Activated naive CD8-positive, alpha-beta T cell treated with anti-CD3 and anti-CD28 coated beads, Interleukin-2, amount 50 U/mL, for 24 hours (primary cell): Measurements from ENCODE around the gene NCAPG.
A peak's percentile ranks its signal among the peaks of the same experiment; 100 is the strongest.

Experiments
- ATAC-seq: fragments of 150-1000 bp; cut with Tn5 transposase; one replicate; pipeline ENCODE4 v1.10.0; 2021
- DNase-seq: peaks from one replicate; pipeline ENCODE4 v3.0.0; 2021
- H3K27ac Mint-ChIP-seq: one replicate; pipeline ENCODE4 v1.8.0; 2021; ENCODE audit warnings: mild to moderate bottlenecking, mixed read lengths
- H3K27me3 Mint-ChIP-seq: one replicate; pipeline ENCODE4 v1.8.0; 2021; ENCODE audit warnings: mixed read lengths
- H3K36me3 Mint-ChIP-seq: one replicate; pipeline ENCODE4 v1.8.0; 2021; ENCODE audit warnings: low read depth, mixed read lengths
- H3K4me1 Mint-ChIP-seq: one replicate; pipeline ENCODE4 v1.8.0; 2021; ENCODE audit warnings: mixed read lengths
- H3K4me3 Mint-ChIP-seq: one replicate; pipeline ENCODE4 v1.8.0; 2021; ENCODE audit warnings: mild to moderate bottlenecking, moderate library complexity, mixed read lengths
- H3K9me3 Mint-ChIP-seq: one replicate; pipeline ENCODE4 v1.8.0; 2021; ENCODE audit warnings: mixed read lengths

The NCAPG gene

DNA sequence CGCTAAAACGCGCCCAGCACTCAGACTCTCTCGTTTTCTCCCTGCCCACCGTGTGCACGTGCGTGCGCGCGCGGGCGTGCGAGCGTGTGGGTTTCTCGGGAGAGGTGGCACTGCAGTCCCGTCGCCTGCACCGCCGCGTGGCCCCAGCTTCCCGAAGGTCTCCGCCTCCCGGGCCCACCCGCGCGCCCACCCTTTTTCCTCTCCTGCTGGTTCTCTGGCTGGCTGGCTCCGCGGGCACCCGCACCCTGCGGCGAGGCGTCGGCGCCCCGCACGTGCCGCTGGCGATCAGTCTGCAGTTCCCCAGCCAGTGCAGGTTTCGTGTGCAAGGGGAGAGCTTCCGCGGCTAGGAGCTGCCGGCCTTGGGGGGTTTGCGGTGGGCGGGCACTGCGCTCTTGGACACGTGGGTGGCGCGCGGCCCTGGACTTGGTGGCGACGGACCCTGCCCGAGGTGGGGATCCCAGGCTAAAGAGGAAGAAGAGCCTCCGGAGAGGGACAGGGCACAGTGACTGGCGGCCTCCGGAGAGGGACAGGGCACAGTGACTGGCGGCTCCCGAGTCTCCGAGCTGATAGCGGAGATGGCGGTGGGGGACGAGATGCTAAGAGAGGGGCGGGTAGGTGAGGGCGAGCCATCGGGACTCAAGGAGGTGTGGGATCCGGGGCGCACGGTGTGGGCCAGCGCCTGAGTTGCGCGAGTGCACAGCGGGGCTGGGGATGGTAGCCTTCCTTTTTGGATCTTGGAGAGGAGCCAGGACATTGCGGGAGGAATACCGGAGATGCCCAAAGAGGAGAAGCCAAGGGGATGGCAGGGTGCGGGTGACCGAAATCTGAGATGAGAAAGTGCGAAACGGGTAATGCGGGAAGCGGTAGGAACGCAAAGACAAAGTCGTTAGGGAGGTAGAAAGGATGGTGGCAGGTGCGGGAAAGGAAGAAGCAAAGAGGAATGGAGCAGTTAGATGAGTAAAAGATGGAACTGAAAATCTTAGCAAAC, 29.2 kb upstream of the NCAPG start, which contains the start of gene FAM184B:
Gene FAM184B (minus strand): TSS at position 322 of the 988 bp plus-strand sequence. CDS start 322 bp downstream, outside the sequence.
- peak; percentile 16 for ATAC-seq
- H3K9me3 Mint-ChIP-seq, result no peaks in the 10 kb centered on the region
- peaks cover under 1% of the 10 kb centered on the region for H3K36me3 Mint-ChIP-seq
- no peak within 1 kb of the TSS for H3K27ac Mint-ChIP-seq
- DNase-seq, result peak; percentile 17
- peaks cover 48% of the 10 kb centered on the region for H3K27me3 Mint-ChIP-seq
- peaks cover 18% of the 10 kb centered on the region for H3K4me1 Mint-ChIP-seq
- peak within 1 kb of the TSS; percentile 44 for H3K4me3 Mint-ChIP-seq

DNA sequence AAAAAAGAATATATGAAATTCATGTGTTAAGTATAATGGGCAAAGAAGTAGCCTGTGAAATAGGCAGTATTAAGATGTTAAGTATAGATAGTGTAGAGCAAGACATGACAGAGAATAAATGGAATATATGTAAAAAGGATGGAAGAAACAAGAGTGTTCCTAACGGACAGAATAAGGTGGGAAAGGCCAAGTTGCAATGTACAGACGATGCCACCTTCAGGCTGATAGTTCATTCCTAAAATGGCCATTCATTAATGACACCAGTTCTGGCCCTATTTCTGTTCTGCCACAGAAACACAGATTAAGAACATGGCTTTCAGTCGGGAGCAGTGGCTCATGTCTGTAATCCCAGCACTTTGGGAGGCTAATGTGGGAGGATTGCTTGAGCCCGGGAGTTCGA, 24.9 kb upstream of the NCAPG start:
- DNase-seq, result no peak
- Mint-ChIP-seq H3K4me1 (peaks cover 28% of the 10 kb centered on the region), H3K4me3 (no peak overlapping the region), H3K36me3 (peaks cover 9% of the 10 kb centered on the region), H3K27me3 (peaks cover 13% of the 10 kb centered on the region), H3K27ac (no peak overlapping the region), H3K9me3 (no peaks in the 10 kb centered on the region)
- ATAC-seq, result no peak

DNA sequence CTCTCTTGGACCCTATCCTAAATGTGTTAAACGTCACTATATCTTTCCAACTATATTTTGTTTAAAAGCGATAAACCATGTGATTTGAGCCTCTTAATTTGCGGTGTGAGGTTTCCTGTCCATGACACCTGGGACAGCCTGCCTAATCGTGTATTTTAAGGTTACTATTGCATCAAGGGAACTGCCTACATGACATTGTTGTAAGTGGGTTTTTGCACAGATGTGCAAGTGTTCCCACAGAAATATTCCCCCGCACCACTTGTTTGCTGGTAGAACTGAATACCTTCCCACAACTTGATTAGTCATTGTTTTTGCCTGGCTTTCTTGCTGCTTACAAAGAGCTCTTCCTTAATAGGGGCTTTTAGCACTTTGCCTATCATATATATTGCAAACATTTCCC, 24.2 kb upstream of the NCAPG start:
- DNase-seq, result no peak
- Mint-ChIP-seq H3K9me3 (no peaks in the 10 kb centered on the region), H3K36me3 (peaks cover 14% of the 10 kb centered on the region), H3K27me3 (peaks cover 10% of the 10 kb centered on the region), H3K4me3 (no peak overlapping the region), H3K27ac (no peak overlapping the region), H3K4me1 (peaks cover 25% of the 10 kb centered on the region)
- ATAC-seq, result peak; percentile 55

DNA sequence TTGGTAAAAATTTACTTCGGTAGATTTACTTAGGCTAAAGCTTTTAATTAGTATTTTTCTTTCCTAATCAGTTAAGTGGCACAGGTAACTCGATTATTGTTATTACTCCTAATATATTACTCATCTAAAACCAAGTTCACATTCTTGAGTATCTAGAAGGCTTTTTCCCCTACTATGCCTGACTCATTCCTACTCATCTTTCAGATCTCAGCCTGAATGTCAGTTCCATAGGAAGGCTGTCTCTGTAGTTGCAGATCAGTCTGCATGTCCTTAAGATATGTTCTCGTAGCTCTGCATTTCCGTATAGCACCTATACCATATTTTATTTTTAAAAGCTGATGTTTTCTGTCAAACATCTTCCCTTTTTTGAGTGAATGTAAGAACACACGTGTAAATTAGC, 23.5 kb upstream of the NCAPG start:
- ATAC-seq, result peak; percentile 80
- H3K36me3 Mint-ChIP-seq, result peaks cover 20% of the 10 kb centered on the region
- peaks cover 3% of the 10 kb centered on the region for H3K27me3 Mint-ChIP-seq

DNA sequence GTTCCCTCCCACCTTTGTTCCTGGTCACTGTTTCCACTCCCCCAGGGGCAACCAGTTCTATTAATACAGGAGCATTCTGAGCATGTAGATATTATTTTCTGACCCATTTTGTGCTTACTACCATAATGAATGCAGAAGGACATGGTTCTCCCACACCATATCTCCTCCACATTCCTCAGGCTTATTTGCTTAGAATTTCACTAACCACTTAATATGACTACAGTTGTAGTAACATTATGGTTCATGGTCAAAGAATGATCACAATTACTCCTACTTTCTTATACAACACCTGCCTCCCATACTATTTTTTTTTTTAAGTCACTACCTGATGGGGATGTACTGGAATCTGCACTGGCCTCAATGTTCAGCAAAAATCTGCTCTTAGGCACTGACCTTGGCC, 21.8 kb upstream of the NCAPG start:
- H3K9me3 Mint-ChIP-seq, result no peaks in the 10 kb centered on the region
- DNase-seq, result no peak
- peaks cover 18% of the 10 kb centered on the region for H3K4me1 Mint-ChIP-seq
- peaks cover 27% of the 10 kb centered on the region for H3K36me3 Mint-ChIP-seq
- no peak for ATAC-seq
- no peak overlapping the region for H3K27ac Mint-ChIP-seq
- no peaks in the 10 kb centered on the region for H3K27me3 Mint-ChIP-seq
- no peak overlapping the region for H3K4me3 Mint-ChIP-seq

More for the DNA sequence above, 23.5 kb upstream of the NCAPG start:
- H3K4me3 Mint-ChIP-seq, result no peak overlapping the region
- no peak for DNase-seq
- H3K4me1 Mint-ChIP-seq, result peaks cover 18% of the 10 kb centered on the region
- H3K9me3 Mint-ChIP-seq, result no peaks in the 10 kb centered on the region
- peak overlapping the region; percentile 17 for H3K27ac Mint-ChIP-seq

DNA sequence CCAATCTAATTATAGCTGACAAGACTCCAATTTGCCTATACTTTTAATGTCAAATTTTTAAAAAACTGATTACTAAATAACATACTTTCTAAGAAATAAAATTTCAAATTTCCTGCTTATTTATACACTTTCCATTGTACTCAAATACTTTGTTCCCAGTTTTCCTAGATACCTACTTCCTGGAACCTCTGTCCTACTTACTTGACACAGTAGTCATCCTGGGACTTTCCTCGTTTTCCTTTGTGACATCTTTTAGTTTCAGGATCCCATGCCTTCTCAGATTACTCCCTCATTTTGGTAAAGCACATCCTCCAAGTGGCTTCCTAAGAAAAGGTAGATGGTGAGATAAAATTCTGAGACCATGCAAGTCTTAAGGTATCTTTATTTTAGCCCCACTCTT, 16.0 kb upstream of the NCAPG start:
- H3K9me3 Mint-ChIP-seq, result no peaks in the 10 kb centered on the region
- no peak overlapping the region for H3K4me3 Mint-ChIP-seq
- ATAC-seq, result no peak
- peaks cover 30% of the 10 kb centered on the region for H3K36me3 Mint-ChIP-seq
- DNase-seq, result no peak
- H3K27ac Mint-ChIP-seq, result no peak overlapping the region
- no peaks in the 10 kb centered on the region for H3K27me3 Mint-ChIP-seq
- peaks cover 3% of the 10 kb centered on the region for H3K4me1 Mint-ChIP-seq

DNA sequence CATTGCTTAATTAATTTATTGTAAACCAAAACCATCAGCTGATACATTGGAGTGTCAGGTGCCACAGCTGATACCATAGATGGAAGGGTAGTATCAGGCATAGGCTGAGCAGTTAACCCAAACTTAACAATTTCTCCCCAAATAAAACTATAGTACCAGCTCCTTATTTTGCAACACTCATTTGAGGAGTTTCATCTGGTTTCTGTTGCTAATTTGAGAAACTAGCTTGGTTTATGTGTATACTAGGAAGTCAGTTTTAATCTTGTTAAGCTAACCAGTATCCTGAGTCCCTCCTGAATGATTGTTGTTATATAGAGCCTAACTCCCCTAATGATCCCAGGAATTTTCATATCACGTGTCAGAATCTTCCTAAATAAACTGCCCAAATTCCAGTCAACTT, 13.0 kb upstream of the NCAPG start:
- Mint-ChIP-seq H3K9me3 (no peaks in the 10 kb centered on the region), H3K36me3 (peaks cover 33% of the 10 kb centered on the region), H3K4me3 (no peak overlapping the region), H3K4me1 (peaks cover 4% of the 10 kb centered on the region), H3K27ac (no peak overlapping the region), H3K27me3 (no peaks in the 10 kb centered on the region)
- ATAC-seq, result no peak
- DNase-seq, result no peak

DNA sequence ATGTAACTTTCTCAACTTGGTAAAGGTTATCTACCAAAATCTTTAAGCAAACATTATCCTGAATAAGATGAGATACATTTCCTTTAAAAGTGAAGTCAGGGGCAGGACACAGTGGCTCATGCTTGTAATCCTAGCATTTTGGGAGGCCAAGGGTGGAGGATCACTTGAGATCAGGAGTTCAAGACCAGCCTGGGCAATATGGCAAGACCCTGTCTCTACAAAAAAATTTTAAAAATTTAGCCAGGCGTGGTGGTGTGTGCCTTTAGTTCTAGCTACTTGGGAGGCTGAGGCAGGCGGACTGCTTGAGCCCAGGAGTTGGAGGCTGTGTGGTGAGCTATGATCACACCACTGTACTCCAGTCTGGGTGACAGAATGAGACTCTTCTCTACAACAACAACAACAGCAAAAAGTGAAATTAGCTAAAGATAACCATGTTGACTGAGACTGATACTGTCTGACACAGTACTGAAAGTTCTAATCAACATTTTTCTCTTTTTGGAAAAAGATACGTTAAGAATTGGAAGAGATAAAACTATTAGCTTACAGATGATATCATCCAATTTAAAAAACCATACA, 5.1 kb upstream of the NCAPG start:
- Mint-ChIP-seq H3K36me3 (peaks cover 56% of the 10 kb centered on the region), H3K27me3 (peaks cover 2% of the 10 kb centered on the region), H3K27ac (peak overlapping the region; percentile 39), H3K4me3 (no peak overlapping the region), H3K9me3 (no peaks in the 10 kb centered on the region), H3K4me1 (peaks cover 43% of the 10 kb centered on the region)
- DNase-seq (no peak), ATAC-seq (no peak)

DNA sequence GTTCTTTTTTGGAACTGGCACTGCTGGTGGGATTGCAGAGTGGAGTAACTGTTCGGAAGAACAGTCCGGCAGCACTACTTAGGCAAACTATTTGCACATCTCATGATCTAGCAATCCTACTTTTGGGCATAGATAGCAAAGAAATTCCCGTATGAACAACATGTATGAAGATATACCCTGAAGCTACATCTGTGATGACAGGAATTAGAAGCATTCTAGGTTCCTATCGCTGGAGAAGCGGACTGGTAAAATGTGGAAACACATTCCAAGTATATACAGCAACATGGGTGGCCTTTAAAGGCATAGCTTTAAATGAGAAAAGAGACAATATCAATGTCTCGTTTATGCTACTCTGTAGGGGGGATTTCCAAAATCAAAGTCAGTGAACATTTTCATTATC, 3.3 kb upstream of the NCAPG start:
- peak overlapping the region; percentile 95 for H3K4me3 Mint-ChIP-seq
- H3K9me3 Mint-ChIP-seq, result no peaks in the 10 kb centered on the region
- peaks cover 51% of the 10 kb centered on the region for H3K4me1 Mint-ChIP-seq
- DNase-seq (no peak), ATAC-seq (no peak)
- H3K36me3 Mint-ChIP-seq, result peaks cover 52% of the 10 kb centered on the region
- peaks cover 2% of the 10 kb centered on the region for H3K27me3 Mint-ChIP-seq
- H3K27ac Mint-ChIP-seq, result no peak overlapping the region

DNA sequence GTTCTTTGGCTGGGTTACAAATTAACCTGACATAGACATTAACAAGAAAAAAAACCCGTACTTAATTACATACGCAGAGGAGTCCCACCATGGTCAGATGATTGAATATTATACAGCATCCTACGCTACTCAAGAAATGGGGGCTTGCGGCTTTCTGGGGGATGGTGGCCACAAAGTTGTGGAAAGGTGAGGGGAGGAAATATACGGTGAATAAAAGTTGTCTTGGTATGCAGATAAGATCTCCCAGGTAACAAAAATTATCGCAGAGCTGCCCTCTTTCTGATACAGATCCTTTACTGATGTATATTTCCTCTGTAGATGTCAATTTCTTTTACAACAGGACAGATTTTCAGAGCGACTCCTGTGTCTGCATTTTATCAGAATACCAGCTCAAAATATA, 1.1 kb upstream of the NCAPG start:
- Mint-ChIP-seq H3K4me1 (peaks cover 56% of the 10 kb centered on the region), H3K36me3 (peaks cover 44% of the 10 kb centered on the region), H3K27ac (peak overlapping the region; percentile 98), H3K9me3 (no peaks in the 10 kb centered on the region), H3K27me3 (peaks cover 2% of the 10 kb centered on the region), H3K4me3 (peak overlapping the region; percentile 95)
- ATAC-seq (no peak), DNase-seq (peak; percentile 16)

DNA sequence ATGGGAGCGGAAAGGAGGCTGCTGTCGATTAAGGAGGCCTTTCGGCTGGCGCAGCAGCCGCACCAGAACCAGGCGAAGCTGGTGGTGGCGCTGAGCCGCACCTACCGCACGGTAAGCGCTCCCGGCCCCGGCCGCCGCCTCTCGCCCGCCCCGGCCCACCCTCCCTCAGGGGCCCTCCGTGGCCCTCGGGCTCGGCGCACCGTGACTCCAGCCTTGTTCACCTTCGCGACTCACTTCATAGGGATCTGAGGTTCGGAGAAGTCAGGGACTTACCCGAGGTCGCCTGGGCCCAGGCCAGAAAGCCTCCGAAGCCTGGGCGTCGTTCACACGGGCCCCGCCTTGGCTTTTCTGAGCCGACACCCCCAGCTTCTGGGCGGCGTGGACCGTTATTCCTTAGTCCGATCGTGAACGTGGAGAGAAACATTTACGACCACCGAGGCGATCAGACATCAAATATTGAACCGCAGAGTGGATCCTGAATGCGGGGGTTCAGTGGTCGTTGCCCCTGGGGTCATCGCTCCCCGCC, 362 bp downstream of the NCAPG start:
- peak; percentile 36 for DNase-seq
- no peaks in the 10 kb centered on the region for H3K9me3 Mint-ChIP-seq
- peak; percentile 29 for ATAC-seq
- H3K4me1 Mint-ChIP-seq, result peaks cover 46% of the 10 kb centered on the region
- H3K36me3 Mint-ChIP-seq, result peaks cover 53% of the 10 kb centered on the region
- H3K4me3 Mint-ChIP-seq, result peak overlapping the region; percentile 95
- peaks cover 2% of the 10 kb centered on the region for H3K27me3 Mint-ChIP-seq
- H3K27ac Mint-ChIP-seq, result peak overlapping the region; percentile 98

DNA sequence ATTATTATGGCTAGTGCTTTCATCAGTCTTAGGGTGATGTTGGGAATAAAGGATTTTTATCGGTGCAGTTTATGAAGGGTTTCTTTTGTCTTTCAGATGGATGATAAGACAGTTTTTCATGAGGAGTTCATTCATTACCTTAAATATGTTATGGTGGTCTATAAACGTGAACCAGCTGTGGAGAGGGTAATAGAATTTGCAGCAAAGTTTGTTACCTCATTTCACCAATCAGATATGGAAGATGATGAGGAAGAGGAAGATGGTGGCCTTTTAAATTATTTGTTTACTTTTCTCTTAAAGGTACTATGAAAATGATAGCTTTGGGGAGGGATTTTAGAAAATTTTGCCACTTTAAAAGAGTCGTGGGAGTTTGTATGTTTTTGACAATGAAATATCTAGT, 1.3 kb downstream of the NCAPG start:
- H3K9me3 Mint-ChIP-seq, result no peaks in the 10 kb centered on the region
- ATAC-seq, result no peak
- DNase-seq, result no peak
- H3K36me3 Mint-ChIP-seq, result peaks cover 60% of the 10 kb centered on the region
- H3K4me1 Mint-ChIP-seq, result peaks cover 37% of the 10 kb centered on the region
- peak overlapping the region; percentile 95 for H3K4me3 Mint-ChIP-seq
- peak overlapping the region; percentile 74 for H3K27ac Mint-ChIP-seq
- peaks cover 2% of the 10 kb centered on the region for H3K27me3 Mint-ChIP-seq

DNA sequence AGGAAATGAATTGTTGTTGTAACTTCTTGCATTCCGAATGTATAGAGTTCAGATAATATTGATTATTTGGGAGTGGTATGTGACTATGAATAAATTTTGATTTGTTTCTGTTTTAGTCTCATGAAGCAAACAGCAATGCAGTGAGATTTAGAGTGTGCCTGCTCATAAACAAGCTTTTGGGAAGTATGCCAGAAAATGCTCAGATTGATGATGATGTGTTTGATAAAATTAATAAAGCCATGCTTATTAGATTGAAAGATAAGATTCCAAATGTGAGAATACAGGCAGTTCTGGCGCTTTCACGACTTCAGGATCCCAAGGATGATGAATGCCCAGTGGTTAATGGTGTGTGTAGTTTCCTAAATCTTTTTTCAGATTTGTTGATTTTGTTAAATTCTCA, 2.0 kb downstream of the NCAPG start:
- ATAC-seq, result no peak
- Mint-ChIP-seq H3K27ac (no peak overlapping the region), H3K4me1 (peaks cover 35% of the 10 kb centered on the region), H3K9me3 (no peaks in the 10 kb centered on the region), H3K4me3 (peak overlapping the region; percentile 95), H3K27me3 (peaks cover 2% of the 10 kb centered on the region), H3K36me3 (peaks cover 61% of the 10 kb centered on the region)
- no peak for DNase-seq

DNA sequence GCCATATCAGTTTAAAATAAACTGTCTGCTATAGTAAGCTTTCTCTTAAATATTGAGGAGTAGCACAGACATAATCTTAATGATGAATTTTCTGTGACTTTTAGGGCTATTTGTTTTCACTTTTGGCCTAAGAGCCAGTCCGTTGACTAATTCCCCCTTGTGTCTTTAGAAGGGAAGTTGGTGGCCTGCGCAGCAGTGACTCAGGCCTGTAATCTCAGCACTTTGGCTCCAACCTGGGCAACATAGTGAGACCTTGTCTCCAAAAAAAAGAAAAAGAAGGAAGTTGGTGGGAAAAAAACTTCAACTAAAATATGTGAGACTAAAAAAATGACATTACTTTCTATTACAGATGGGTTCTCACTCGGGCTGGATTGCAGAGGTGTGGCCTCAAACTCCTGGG, 3.4 kb downstream of the NCAPG start:
- Mint-ChIP-seq H3K9me3 (no peaks in the 10 kb centered on the region), H3K4me1 (peaks cover 24% of the 10 kb centered on the region), H3K27me3 (peaks cover 2% of the 10 kb centered on the region), H3K36me3 (peaks cover 60% of the 10 kb centered on the region), H3K4me3 (no peak overlapping the region), H3K27ac (no peak overlapping the region)
- no peak for DNase-seq
- no peak for ATAC-seq

DNA sequence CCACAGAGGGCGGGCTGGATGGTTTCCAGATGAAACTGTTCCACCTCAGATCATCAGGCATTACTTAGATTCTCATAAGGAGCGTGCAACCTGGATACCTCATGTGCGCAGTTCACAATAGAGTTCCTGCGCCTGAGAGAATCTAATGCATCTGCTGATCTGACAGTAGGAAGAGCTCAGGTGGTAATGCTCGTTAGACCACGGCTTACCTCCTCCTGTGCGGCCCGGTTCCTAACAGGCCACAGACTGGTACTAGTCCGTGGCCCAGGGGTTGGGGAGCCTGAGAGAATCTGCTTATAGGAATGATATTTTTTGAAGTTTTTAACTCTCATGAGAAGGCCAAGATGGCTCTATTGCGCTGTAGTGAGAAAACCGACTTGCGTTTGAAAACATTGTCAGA, 5.4 kb downstream of the NCAPG start:
- H3K27ac Mint-ChIP-seq, result no peak overlapping the region
- peaks cover 21% of the 10 kb centered on the region for H3K4me1 Mint-ChIP-seq
- no peak overlapping the region for H3K4me3 Mint-ChIP-seq
- ATAC-seq (no peak), DNase-seq (no peak)
- no peaks in the 10 kb centered on the region for H3K27me3 Mint-ChIP-seq
- H3K36me3 Mint-ChIP-seq, result peaks cover 60% of the 10 kb centered on the region
- no peaks in the 10 kb centered on the region for H3K9me3 Mint-ChIP-seq
